Gastroesophageal sphincter (tissue), 3 donors: ENCODE results near the gene MUC22.

Source experiments
- CTCF ChIP-seq, 4 experiments: fragments of 200-600 bp in 2 of 4; fragments of 450-650 bp in 2 of 4; sonication (generic) in 1 of 4; IDR thresholded peaks; one replicate each; pipeline ENCODE4 v1.5.1; 2017 to 2019; ENCODE audit warnings: antibody characterized with exemption in 4 of 4, mild to moderate bottlenecking in 2 of 4, moderate library complexity in 2 of 4
- POLR2A ChIP-seq, 2 donors: fragments of 450-650 bp; IDR thresholded peaks; one replicate each; pipeline ENCODE4 v1.6.1; 2017; ENCODE audit warnings: antibody characterized with exemption in 2 of 2, mild to moderate bottlenecking in 2 of 2, moderate library complexity in 1 of 2
- POLR2AphosphoS5 ChIP-seq: sonication (generic); formaldehyde crosslinking; IDR thresholded peaks from one replicate; pipeline ENCODE4 v1.6.1; 2017; ENCODE audit warnings: antibody characterized with exemption

GRCh38 chr6:31016659-31017299 is 6.5 kb downstream of the MUC22 start:
- TF ChIP-seq CTCF (IDR thresholded peaks at IDR 0.05) (no peak), POLR2AphosphoS5 (no peak), POLR2A (IDR thresholded peaks at IDR 0.05) (no peak)
